ENCODE results near the gene ANKS1B.

ANKS1B gene

DNA sequence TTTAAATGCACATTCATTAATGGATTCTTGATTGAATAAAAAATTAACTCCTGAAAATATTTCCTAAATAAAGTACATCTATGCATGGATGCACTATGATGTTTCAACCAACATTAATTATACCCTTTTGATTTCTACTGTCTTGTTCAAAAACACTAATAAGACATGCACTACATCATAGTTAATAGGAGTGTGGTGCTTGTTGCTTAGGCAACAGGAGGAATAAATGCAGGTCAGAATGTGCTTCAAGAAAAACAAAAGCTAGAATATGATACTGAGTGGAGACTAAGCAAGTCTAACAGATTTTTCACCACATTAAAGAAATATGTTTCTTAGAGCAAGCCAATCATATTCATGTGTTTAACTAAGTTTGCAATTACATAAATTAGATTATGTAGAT lies 833.0 kb downstream of the ANKS1B start:
- no peak for DNase-seq

DNA sequence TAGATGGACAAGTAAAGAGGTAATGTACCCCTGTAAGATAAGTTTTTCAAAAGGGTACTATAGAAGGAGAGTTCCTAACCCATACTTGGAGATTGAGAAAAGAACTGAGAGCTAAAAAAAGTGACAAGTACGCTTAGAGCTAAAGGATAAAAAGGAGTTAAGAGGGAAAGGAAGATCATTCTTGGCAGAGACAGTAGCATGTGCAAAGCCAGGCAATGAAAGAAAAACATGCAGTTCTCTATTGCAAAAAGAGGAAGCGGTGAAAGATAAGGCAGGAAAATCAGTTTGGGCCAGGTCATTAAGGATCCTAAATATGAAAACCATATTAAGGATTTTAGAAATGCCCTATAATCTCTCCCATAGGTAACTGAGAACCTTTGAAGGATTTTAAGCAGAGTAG lies 837.6 kb downstream of the ANKS1B start:
- no peak for DNase-seq

DNA sequence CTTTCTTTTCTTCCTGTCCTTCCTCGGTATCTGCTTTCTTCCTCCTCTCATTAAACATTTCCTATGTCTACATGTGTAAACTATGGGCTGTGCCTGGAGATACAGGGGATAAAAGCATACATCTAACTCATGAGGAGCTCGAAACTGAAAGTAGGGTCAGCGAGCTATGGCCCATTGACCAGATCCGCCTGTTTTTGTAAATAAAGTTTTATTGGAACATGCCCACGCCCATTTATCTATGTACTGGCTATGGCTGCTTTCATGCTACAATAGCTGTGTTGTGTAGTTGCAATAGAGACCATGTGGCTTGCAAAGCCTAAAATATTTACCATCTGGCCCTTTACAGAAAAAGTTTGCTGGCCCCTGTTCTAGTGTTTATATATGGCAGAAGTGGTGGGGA lies 838.0 kb downstream of the ANKS1B start:
- DNase-seq: no peak

DNA sequence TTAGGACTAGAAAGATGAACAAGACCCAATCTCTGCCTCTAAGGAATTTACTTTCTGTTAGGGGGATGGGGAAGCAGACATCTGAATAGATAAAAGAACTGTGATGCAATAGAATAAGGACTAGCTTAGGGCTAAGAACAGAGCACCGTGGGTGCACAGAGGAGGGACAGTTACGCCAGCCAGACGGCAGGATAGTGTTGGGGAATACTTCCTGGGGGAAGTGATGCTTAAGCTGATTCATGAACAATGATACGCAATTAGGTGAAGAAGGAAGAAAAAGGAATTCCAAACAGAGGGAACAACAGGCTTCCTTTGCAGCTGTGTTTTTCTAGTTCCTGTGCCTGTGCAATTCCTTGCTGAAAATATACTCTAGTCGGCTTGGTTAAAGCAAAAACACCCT lies 838.6 kb downstream of the ANKS1B start:
- DNase-seq: no peak

DNA sequence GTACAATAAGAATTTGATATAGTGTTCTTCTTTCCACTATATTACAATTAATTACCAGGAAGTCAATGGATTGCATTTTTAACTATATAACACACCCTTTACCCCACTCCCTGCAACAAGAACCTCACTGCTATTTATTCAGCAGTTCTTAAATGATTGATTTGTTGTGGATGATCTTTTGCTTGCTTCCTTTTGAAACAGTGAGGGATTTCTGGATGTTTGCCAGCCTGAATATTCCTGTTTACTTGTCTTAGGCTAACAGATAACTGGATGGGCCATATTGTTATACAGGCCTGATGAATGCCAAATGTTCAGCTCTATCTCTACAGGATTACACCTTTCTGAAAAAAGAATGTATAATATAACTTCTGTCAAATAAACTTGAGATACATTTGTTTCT lies 842.1 kb downstream of the ANKS1B start:
- no peak for DNase-seq

DNA sequence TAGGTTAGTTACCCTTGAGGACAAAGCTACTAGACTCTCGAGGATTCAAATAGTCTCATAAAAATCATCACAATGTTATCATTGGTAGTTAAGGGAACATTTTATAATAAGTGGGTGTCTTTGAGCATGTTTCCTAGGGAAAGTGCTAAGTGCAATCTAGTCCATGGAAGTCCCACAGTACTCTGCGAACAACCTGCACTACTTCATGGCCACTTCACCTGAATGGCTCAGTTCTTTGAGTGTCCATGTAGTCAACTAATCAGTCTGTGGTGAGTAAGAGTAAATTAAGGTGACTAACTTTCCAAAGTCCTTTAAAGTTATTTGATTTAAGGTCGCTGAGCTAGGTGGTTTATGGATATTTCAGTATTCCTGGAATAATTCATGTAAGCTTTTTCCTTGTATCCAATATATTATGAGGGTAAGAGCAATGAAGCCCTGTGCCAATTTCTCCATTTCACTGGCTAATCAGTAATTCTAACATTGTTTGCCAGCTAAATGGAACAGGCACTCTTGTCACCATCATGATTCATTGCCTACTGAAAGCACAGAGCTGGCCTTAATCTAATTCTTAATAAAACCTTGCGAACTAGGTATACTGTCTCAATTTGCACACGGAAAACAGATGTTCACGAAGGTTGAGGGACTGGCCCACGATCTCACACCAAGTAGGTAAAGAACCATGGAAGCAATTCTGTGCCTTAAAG lies 844.6 kb downstream of the ANKS1B start:
- DNase-seq: no peak

DNA sequence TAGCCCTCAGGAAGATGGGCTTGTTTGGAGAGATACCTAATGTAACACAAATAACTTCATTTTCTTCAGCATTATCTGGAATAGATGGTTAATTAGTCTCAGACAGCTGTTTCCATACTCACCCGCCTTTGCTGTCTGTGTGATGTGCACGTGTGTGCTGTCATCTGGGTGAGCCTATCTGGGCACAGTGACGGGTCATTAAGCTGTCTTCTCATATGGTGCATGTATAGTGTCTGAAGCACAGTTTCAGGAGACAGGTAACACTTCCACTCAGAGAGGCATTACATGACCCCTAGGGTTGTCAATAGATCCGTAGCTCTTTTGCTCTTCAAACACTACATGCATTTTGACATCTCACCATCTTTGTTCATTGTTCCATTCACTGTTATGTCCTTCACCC lies 846.3 kb downstream of the ANKS1B start:
- DNase-seq: no peak

DNA sequence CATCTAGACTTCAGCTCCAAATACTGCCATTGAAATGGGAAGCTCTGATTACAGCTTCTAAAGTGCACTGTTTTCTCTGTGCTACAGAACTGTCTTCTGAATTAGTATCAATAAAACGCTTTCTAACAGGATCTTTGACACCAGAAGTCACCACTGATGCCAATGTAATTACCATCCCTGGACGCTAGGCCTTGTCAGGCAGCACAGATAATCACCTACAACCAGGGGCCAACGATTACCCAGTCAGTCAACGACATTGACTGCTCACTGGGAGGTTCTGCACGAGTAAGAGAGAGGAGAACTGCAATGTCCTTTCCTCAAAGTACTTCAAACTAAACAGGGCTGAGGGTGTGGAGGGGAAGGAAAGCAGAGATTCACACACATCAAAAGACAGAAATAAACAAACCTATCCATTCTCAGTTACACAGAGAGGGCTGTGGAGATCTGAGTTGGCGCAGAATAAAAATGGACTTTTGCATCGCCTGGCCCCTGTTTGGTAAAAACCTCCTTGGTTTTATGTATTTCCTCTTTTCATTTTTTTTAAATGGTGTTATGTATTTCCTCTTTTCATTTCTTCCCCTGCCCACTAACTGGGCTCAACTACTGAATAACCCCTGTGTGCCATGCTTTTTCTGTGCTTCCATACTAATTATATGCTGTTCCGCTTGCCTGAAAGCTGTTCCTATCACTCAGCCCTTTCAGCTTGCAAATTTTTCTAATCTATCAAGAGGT lies 847.4 kb downstream of the ANKS1B start:
- DNase-seq: no peak

DNA sequence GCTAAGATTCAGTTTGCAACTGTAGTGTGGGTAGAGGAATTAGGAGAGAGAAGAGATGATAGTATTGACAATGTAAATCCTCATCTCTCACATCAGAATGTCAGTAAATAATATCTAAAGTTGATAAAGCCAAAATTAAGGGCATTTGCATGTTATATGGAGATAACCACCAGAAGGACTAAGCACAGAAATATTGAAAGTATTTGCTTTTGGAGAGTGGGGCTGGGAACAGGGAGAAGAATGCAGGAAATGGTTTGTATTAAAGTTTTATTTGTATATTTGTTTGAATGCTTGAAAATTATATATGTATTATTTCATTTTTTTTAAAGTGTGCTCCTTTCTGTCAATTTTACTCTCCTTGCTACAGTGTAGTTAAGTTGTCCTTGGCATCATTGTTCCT lies 848.2 kb downstream of the ANKS1B start:
- no peak for DNase-seq

DNA sequence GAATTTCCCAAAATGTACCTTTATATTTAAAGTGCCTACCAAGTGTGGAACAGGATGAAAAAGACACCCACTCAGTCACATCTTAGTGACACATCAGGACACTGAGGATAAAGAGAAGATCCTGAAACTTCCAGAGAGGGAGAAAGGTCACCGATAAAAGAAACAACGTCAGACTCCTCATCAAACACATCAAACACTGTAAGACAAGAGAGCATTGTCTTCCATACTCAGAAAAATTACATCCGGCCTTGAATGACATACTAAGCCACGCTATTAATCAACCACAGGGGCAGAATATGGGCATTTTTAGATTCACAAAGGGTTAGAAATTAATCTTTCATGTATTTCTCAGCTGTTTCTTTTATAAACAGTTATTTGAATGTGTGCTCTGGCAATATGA lies 849.4 kb downstream of the ANKS1B start:
- DNase-seq: no peak

DNA sequence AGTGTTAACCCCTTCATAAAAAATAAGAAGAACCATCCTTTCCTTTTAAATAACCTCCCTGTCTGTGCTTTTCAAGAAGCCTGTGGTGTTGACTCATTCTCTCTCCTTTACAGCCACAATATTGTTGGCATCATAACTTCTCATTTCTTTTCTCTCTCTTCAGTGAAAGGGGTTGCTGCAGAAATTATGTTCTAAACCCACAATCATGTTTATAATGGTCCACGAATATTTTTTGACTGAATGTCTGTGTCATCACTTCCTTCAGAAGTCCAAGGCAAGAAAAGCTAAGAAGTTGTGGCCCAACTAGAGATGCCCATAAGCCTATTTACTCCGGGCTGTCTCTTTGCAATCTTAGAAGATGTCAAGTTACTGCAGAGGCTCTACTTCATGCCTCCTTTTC lies 851.3 kb downstream of the ANKS1B start:
- DNase-seq: no peak

DNA sequence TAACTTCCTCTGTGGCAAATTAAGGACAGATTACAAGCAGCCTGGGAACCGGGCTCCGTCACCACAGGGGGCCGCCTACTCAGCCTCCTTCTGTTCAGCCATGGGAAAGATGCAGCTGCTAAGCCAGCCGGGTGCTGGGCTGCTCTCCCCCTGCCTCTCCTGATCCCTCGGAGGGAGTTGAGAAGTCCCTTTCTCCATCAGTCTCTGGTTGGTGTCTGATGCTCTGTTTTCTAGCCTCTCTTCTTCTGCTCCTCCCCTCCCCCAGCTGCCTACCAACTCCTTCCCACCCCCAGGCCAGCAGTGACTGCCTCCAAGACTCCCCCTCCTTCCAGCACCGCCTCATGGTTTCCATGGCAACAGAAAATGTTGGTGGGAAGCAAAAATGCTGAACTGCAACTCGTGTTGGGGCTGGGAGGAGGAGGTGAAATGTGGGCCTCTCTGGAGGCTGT lies 853.0 kb downstream of the ANKS1B start:
- DNase-seq: no peak

DNA sequence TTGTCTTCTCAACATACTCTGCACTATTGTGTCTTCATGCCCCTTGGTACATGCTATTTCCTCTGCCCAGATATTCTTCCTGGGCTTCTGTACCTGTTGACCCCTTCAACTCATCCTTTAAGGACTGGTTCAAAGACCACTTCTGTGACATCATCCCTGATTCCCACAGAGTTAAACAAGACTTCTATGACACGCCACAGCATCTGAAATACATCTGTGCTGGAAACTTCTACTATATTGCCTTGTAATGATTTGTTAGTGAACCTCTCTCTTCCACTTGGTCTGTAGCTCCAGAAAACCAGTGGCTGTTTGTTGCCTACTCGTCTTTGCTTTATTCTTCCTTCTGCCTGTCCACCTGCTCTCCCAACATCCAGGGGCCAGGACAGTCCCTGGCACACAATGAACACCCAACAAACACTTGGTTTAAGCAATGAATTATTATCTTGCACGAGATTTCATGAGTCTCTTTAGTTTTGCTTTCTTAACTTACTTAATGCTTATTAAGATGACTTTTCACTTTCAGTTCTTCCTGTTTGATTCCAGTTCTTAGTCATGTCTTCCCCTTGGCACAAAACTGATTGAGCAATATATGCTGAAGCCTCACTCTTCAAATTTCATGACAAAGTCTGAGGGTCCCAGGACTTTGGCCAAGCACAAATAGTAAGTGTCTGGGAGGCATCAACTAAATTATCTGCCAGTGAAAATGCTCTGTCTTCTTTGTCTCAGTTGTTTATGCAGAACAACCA lies 853.8 kb downstream of the ANKS1B start:
- DNase-seq: no peak

DNA sequence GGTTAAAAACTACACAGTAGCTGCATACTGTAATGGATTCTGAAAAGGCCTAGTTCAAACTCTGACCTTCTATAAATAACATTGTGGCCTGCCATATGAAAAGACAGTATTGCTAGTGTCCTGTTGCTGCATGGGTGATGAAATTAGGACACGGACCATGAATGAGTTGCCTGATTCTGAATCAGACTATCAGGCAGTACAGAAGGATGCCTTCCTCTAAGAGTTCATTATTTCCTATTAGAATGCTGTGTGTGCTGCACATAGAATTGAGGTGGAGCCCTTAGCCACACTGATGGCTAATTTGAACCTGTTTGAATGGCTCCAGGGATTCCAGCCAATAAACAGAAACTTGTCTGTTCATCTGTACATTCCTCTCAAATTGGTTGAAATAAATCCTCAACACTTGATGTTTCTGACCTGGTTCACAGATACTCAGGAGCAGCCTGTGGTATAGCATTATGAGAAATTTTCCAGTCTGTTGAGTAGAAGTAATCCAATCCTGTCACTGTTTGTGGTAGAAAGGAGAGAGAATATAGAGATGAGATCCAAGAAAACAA lies 856.4 kb downstream of the ANKS1B start:
- no peak for DNase-seq

DNA sequence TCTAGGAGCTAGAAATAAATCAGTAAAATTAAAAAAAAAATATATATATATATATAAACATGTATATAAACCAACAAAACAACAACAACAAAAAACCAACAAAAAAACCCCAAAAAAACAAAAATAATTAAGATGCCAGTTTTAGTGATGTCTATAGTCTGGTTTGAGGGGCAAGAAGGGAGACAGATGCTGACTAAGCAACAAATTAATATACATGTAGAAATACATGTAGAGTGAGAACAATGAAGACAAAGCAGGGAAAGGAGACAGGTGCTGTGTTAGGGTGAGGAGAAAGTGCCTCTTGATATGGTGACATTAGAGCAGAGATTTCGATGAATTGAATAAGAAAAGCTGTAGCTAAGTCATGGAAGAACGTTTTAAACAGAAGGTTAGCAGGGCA lies 861.8 kb downstream of the ANKS1B start:
- no peak for DNase-seq

DNA sequence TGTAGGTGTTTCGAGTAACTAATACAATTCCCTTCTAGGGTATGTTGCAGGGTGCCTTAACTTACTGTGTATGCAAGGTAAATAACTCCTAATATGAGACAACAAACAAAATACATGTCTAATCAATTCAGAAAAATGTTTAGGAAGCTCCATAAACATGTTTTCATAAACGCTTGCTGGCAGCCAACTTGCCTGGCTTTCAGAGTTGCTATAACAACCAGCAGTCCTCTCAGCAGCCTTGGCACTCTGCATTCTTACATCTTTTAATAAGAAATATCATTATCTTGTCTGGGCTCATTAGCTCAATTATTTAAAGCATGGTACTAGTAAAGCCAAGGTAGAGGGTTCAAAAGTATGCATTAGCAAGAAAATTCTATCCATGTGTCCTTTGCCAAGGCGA lies 862.2 kb downstream of the ANKS1B start:
- DNase-seq: no peak

DNA sequence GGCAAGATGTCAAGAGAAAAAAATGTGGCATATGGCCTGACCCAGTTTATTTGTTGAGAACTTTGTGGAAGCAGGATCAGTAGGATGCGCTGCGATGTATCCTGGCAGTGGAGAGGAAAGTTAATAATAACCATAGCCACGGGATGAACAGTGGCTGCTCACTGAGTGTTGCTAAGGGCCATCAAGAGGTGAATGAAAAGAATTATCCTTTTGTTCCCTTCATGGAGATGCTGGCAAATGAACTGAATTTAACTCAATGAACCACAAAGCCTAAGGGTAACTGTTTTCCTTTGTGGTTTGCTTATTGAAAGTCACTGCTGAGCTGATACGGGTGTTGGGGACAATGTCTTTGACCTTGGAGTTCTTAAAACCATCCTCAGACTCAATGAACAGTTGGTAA lies 863.2 kb downstream of the ANKS1B start:
- DNase-seq: no peak

DNA sequence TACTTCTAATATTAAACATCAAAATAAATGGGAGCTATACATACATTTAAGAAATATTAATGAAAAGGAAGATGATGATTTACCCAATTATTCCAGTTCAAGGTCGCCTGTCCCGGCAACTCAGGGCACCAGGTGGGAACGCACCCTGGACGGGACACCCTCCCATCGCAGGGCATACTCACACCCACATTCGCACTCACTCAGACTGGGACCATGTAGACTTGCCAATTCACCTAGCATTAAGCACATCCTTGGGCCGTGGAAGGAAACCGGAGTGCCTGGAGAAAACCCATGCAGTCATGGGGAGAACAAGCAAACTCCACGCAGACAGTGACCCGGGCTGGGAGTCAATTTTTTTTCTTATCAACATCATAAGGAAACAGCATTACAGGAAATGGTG lies 864.8 kb downstream of the ANKS1B start:
- DNase-seq: no peak

DNA sequence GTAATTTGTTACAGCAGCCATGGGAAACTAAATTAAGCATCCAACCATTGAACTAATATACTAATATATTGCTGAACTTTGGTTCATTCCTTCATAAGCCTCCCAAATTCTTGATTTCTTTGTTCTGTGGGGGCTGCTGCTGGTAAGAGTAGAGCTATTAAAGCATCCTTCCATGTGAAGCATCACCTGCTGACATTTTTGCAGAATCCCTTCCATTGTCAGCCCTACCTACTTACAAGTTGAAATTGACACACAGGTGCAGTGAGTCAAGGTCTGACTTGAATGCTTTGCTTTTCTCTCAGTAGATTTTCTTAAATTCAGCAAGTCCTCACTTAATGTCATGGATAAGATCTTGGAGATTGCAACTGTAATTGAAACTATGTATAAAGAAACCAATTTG lies 865.3 kb downstream of the ANKS1B start:
- no peak for DNase-seq

DNA sequence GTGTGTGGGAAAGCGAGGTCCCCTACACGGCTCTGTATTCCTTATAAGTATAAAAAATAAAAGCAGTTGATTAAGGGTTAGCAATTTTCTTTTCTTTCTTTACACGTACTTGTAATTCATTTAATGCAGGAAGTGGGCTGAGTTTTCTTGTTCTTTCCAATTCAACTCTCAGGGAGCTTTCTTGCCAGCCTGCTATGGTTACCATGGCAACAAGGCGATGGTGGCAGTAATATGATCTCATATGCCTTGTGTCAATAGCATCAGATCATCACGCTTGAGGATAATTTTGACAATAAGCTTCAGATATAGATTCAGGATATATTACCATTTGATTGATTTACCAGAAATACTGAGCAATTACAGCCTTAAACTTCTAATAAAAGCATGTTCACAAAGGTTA lies 873.1 kb downstream of the ANKS1B start:
- DNase-seq: no peak

DNA sequence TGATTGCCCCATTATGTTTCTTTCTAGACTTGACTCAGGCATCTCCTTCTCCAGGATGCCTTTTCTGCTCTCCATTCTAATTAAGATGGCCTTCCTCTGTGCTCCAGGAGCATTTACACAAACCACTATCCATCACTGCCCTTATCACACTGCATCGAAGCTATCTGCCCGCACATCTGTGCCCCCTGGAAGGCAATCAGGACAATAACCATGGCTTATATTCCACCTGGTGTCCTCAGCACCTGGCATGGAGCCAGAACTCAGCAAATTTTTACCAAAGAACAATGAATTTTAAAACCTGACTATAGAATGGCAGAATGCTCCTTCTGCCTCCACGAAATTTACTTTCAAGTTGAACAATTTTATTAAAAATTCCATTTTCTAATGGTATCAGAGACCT lies 873.9 kb downstream of the ANKS1B start:
- no peak for DNase-seq

DNA sequence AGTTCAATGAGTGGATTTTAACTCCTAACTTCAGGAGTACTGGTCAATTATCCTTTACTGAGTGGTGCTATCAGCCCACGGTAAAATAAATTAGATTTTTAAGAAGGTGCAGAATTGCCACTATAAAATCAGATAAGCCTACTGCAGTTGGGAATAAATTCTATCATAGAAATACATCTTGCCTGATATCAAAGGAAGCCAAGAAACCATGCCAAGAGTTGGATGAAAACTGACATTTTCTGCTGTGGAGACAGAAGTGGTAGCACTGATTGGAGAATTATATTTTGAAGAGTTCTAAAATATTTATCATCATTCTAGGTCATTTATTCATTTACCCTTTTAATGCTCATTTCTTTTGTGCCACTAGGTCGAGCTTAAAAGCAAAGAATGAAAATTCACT lies 874.5 kb downstream of the ANKS1B start:
- no peak for DNase-seq

DNA sequence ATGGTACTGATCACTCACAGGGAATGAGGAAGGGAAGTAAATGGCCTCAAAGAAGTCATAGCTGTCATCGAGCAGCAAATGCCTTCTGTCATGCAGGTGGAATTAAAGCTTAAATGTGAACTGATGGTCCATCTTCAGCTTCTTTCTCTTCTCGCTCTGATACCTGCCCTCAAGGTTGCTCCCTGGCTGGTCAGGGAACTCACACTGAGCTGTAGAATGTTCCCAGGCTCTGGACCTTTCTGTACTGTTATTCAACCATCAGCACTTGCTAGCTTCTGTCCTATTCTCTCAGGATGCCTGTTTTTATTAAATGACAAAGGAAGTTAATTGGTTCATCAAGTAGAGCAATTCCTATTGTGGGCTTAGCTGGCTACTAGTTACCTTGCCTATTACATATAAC lies 875.8 kb downstream of the ANKS1B start:
- DNase-seq: no peak

DNA sequence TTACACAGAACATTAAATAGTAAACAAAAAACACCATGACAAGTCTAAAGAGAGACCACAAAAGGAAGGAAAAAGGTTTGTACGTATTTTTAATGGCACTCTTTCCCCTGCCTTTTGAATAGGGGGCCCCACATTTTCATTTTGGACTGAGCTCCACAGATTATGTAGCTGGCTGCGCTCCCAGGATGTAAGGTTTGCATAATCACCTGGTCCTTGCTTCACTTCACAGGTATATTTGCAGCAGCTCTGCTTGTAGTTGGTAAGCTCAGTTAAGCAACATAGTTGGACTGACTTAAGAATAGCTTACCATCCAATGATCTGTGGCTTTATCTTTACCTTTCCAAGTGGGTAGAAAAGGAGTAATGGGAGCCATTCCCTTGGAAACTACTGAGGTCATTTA lies 885.0 kb downstream of the ANKS1B start:
- DNase-seq: no peak

Measured in stimulated activated CD4-positive, alpha-beta T cell treated with anti-CD3 and anti-CD28 coated beads, Interleukin-4, amount 100 ng/mL, for 24 hours (primary cell).